Immature natural killer cell (primary cell): ENCODE data around the gene HOXC5. TPM values are rescaled to one million over a fixed set of nuclear protein-coding genes. Genes with fewer than 3 reads are reported as not detected.
"Not testable (repeated sequence)": the region's sequence is repeated elsewhere in the genome, so short reads cannot be mapped to it uniquely, and the experiment has no call there.

Experiments
- DNase-seq, 3 donors: peaks; one replicate each; pipeline ENCODE4 v3.0.0; 2022; ENCODE audit warnings: mixed read lengths in 1 of 3
- H3K27ac Mint-ChIP-seq, 6 donors: one replicate each; pipeline ENCODE4 v1.8.0; 2020; ENCODE audit warnings: mixed read lengths in 6 of 6, mild to moderate bottlenecking in 5 of 6, inconsistent platforms in 4 of 6, moderate library complexity in 3 of 6
- H3K27me3 Mint-ChIP-seq, 3 donors: one replicate each; pipeline ENCODE4 v1.8.0; 2020 to 2021; ENCODE audit warnings: low read depth in 3 of 3, mild to moderate bottlenecking in 3 of 3, mixed read lengths in 3 of 3, moderate library complexity in 3 of 3, inconsistent platforms in 1 of 3
- H3K36me3 Mint-ChIP-seq, 3 donors: one replicate each; pipeline ENCODE4 v1.8.0; 2020; ENCODE audit warnings: mixed read lengths in 3 of 3, inconsistent platforms in 2 of 3, mild to moderate bottlenecking in 2 of 3
- H3K4me1 Mint-ChIP-seq, 2 donors: one replicate each; pipeline ENCODE4 v1.8.0; 2020; ENCODE audit warnings: inconsistent platforms in 2 of 2, mild to moderate bottlenecking in 2 of 2, mixed read lengths in 2 of 2, moderate library complexity in 1 of 2
- H3K4me3 Mint-ChIP-seq, 5 donors: one replicate each; pipeline ENCODE4 v1.8.0; 2020; ENCODE audit warnings: mild to moderate bottlenecking in 5 of 5, mixed read lengths in 5 of 5, inconsistent platforms in 3 of 5, moderate library complexity in 3 of 5
- H3K9me3 Mint-ChIP-seq, 6 donors: one replicate each; pipeline ENCODE4 v1.8.0; 2020; ENCODE audit warnings: mild to moderate bottlenecking in 6 of 6, mixed read lengths in 6 of 6, inconsistent platforms in 4 of 6, moderate library complexity in 3 of 6
- polyA plus RNA-seq, 3 donors: library from polyadenylated mRNA; unstranded; fragments of 300-500 nt; fragmentation: Illumina TruSeq; gene quantifications; one replicate each; pipeline ENCODE4 v1.2.3, GENCODE V29; 2021

Gene HOXC5
- polyA plus RNA-seq, 3 donors from 2014 or later, result not detected

- H3K36me3 Mint-ChIP-seq, result peaks cover 7 to 13% (median 12%) of the 10 kb centered on the region in 3 donors
- no peak for DNase-seq
- no peak overlapping the region for H3K4me3 Mint-ChIP-seq
- peaks cover 0 to 1% of the 10 kb centered on the region in 2 donors for H3K4me1 Mint-ChIP-seq
- peaks cover 13 to 24% (median 19%) of the 10 kb centered on the region in 3 donors for H3K27me3 Mint-ChIP-seq
- H3K9me3 Mint-ChIP-seq, result no peaks in the 10 kb centered on the region
- H3K27ac Mint-ChIP-seq, result no peak overlapping the region
Measured at GRCh38 chr12:54060174-54060974, 27.5 kb downstream of the HOXC5 start.

GRCh38 chr12:54060975-54061778 lies 28.3 kb downstream of the HOXC5 start:
- H3K27ac Mint-ChIP-seq, result no peak overlapping the region
- H3K36me3 Mint-ChIP-seq, result peaks cover 7 to 13% (median 12%) of the 10 kb centered on the region in 3 donors
- DNase-seq, result no peak
- H3K4me3 Mint-ChIP-seq, result no peak overlapping the region
- H3K27me3 Mint-ChIP-seq, result peaks cover 13 to 25% (median 22%) of the 10 kb centered on the region in 3 donors
- H3K9me3 Mint-ChIP-seq, result no peaks in the 10 kb centered on the region
- no peaks in the 10 kb centered on the region for H3K4me1 Mint-ChIP-seq

- Mint-ChIP-seq H3K27me3 (peaks cover 8 to 19% (median 15%) of the 10 kb centered on the region in 3 donors), H3K27ac (no peak overlapping the region), H3K4me3 (no peak overlapping the region), H3K9me3 (no peaks in the 10 kb centered on the region), H3K36me3 (peaks cover 0 to 7% (median 4%) of the 10 kb centered on the region in 3 donors), H3K4me1 (no peaks in the 10 kb centered on the region)
- no peak for DNase-seq
Measured at GRCh38 chr12:54065677-54066076, 32.8 kb downstream of the HOXC5 start.

- Mint-ChIP-seq H3K27ac (no peak overlapping the region), H3K9me3 (no peaks in the 10 kb centered on the region), H3K4me3 (no peak overlapping the region), H3K4me1 (no peaks in the 10 kb centered on the region), H3K27me3 (peaks cover 9 to 19% (median 15%) of the 10 kb centered on the region in 3 donors), H3K36me3 (peaks cover 0 to 7% (median 4%) of the 10 kb centered on the region in 3 donors)
- DNase-seq, result no peak
Measured at GRCh38 chr12:54066408-54066807, 33.6 kb downstream of the HOXC5 start.

- Mint-ChIP-seq H3K4me3 (no peak overlapping the region), H3K4me1 (no peaks in the 10 kb centered on the region), H3K27me3 (peaks cover 6 to 13% (median 8%) of the 10 kb centered on the region in 3 donors), H3K27ac (no peak overlapping the region), H3K36me3 (no peaks in the 10 kb centered on the region), H3K9me3 (no peaks in the 10 kb centered on the region)
- DNase-seq, result no peak
Measured at GRCh38 chr12:54068418-54069070, 35.7 kb downstream of the HOXC5 start.

- no peaks in the 10 kb centered on the region for H3K4me1 Mint-ChIP-seq
- H3K27ac Mint-ChIP-seq, result no peak overlapping the region
- H3K9me3 Mint-ChIP-seq, result no peaks in the 10 kb centered on the region
- H3K36me3 Mint-ChIP-seq, result no peaks in the 10 kb centered on the region
- DNase-seq, result no peak
- H3K4me3 Mint-ChIP-seq, result no peak overlapping the region
- peaks cover 6 to 9% (median 7%) of the 10 kb centered on the region in 3 donors for H3K27me3 Mint-ChIP-seq
Measured at GRCh38 chr12:54071942-54072341, 39.1 kb downstream of the HOXC5 start.

- Mint-ChIP-seq H3K4me1 (peaks cover 0 to 2% of the 10 kb centered on the region in 2 donors), H3K4me3 (no peak overlapping the region), H3K27me3 (peaks cover 4 to 8% (median 5%) of the 10 kb centered on the region in 3 donors), H3K27ac (no peak overlapping the region), H3K9me3 (no peaks in the 10 kb centered on the region), H3K36me3 (peaks cover 0 to 3% (median 0%) of the 10 kb centered on the region in 3 donors)
- DNase-seq, result no peak
Measured at GRCh38 chr12:54074308-54074707, 41.5 kb downstream of the HOXC5 start.

- Mint-ChIP-seq H3K36me3 (peaks cover 0 to 3% (median 0%) of the 10 kb centered on the region in 3 donors), H3K27me3 (peaks cover 4 to 7% (median 5%) of the 10 kb centered on the region in 3 donors), H3K9me3 (no peaks in the 10 kb centered on the region), H3K27ac (no peak overlapping the region), H3K4me1 (peaks cover 3 to 4% of the 10 kb centered on the region in 2 donors), H3K4me3 (no peak overlapping the region)
- no peak for DNase-seq
Measured at GRCh38 chr12:54075409-54075808, 42.6 kb downstream of the HOXC5 start.

- H3K4me1 Mint-ChIP-seq, result peaks cover 8 to 9% of the 10 kb centered on the region in 2 donors
- DNase-seq, result no peak
- no peaks in the 10 kb centered on the region for H3K9me3 Mint-ChIP-seq
- H3K27ac Mint-ChIP-seq, result no peak overlapping the region
- no peak overlapping the region for H3K4me3 Mint-ChIP-seq
- peaks cover 6 to 11% (median 7%) of the 10 kb centered on the region in 3 donors for H3K27me3 Mint-ChIP-seq
- peaks cover 0 to 3% (median 0%) of the 10 kb centered on the region in 3 donors for H3K36me3 Mint-ChIP-seq
Measured at GRCh38 chr12:54075974-54076373, 43.1 kb downstream of the HOXC5 start.

- H3K27ac Mint-ChIP-seq, DNase-seq, H3K36me3 Mint-ChIP-seq, H3K4me3 Mint-ChIP-seq, H3K9me3 Mint-ChIP-seq: not testable (repeated sequence)
- Mint-ChIP-seq H3K4me1 (peaks cover 24 to 27% of the 10 kb centered on the region in 2 donors), H3K27me3 (peaks cover 7 to 19% (median 9%) of the 10 kb centered on the region in 3 donors)
Measured at GRCh38 chr12:54077843-54078242, 45.0 kb downstream of the HOXC5 start.

- Mint-ChIP-seq H3K27me3 (peaks cover 5 to 19% (median 9%) of the 10 kb centered on the region in 3 donors), H3K27ac (peak overlapping the region; percentile 29 to 65 (median 41)), H3K4me1 (peaks cover 33 to 39% of the 10 kb centered on the region in 2 donors), H3K4me3 (peak overlapping the region in 2 of 5 donors; percentile 7 to 33)
- not testable (repeated sequence) for DNase-seq, H3K36me3 Mint-ChIP-seq, H3K9me3 Mint-ChIP-seq
Measured at GRCh38 chr12:54079115-54079514, 46.3 kb downstream of the HOXC5 start.

GRCh38 chr12:54080008-54080924 lies 47.4 kb downstream of the HOXC5 start:
- H3K4me3 Mint-ChIP-seq, result peak overlapping the region; percentile 80 to 92 (median 85)
- DNase-seq, H3K36me3 Mint-ChIP-seq, H3K9me3 Mint-ChIP-seq: not testable (repeated sequence)
- H3K4me1 Mint-ChIP-seq, result peaks cover 33 to 39% of the 10 kb centered on the region in 2 donors
- peak overlapping the region; percentile 93 to 98 (median 94) for H3K27ac Mint-ChIP-seq
- H3K27me3 Mint-ChIP-seq, result peaks cover 5 to 13% (median 8%) of the 10 kb centered on the region in 3 donors
